Measurements from ENCODE around the gene FGF3. TPM values are rescaled to one million over a fixed set of nuclear protein-coding genes. Genes with fewer than 3 reads are reported as not detected.

The FGF3 gene
- total and polyA plus RNA-seq, 10 donors: not detected

DNA sequence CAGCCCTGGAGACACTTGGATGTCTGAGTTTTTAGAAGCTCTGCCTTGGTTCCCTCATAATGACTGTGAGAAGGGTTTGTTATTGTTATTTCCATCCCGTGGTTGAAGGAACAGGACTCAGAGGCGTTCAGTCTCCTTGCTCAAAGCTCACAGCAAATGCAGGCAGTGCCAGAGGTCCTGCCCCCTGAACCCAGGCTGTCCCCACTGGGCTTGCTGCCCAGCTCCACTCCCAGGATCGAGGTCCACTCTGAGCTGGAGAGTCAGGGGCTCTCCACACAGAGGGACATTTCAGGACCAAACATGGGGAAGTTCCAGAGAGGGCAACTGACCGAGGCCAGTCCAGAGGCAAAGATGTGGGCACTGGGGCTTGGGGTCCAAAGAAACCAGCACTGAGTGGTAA lies 58.9 kb downstream of the FGF3 start:
- H3K27me3 ChIP-seq (replicated peaks in 1 of 7): peaks cover 0 to 69% (median 0%) of the 10 kb centered on the region in 7 donors
- intact Hi-C loops (cut with DNase I; ENCODE audit: low total_unique reads): no loop called here
- H3K9me3 ChIP-seq: peaks cover 0 to 20% (median 3%) of the 10 kb centered on the region in 8 donors
- DNase-seq: no peak
- whole genome bisulfite sequencing, 5 donors: 43 to 51% (median 44%) methylated on average over 4 of the region's 4 CpGs
- TF ChIP-seq POLR2AphosphoS5 (IDR thresholded peaks at IDR 0.05) (no peak), CTCF (IDR thresholded peaks at IDR 0.05 in 8 of 11, conservative IDR thresholded peaks at IDR 0.05 in 3 of 11) (no peak), POLR2A (IDR thresholded peaks at IDR 0.05) (no peak)
- H3K36me3 ChIP-seq: no peaks in the 10 kb centered on the region
- H3K27ac ChIP-seq: no peak overlapping the region
- H3K4me3 ChIP-seq: no peak overlapping the region
- no peaks in the 10 kb centered on the region for H3K4me1 ChIP-seq

Other genes starting within 250 kb of the FGF3 start
- 10 to 100 TPM; 14.3 to 96.6 (median 60.5) TPM for gene CCND1, start 178.3 kb downstream of the FGF3 start, total RNA-seq
- gene CCND1, start 178.3 kb downstream of the FGF3 start, polyA plus RNA-seq: 10 to 100 TPM in 1 of 3 donors, 1 to 10 TPM in 2; 4.3 to 22.7 (median 6.4) TPM
- 10 to 100 TPM; 21.0 to 41.4 (median 31.3) TPM for gene LTO1, start 144.1 kb downstream of the FGF3 start, total RNA-seq
- 10 to 100 TPM; 17.5 to 32.3 (median 30.8) TPM for gene LTO1, start 144.1 kb downstream of the FGF3 start, polyA plus RNA-seq
- not detected for gene FGF19, start 115.4 kb downstream of the FGF3 start, total RNA-seq
- gene FGF19, start 115.4 kb downstream of the FGF3 start, polyA plus RNA-seq: not detected
- not detected for gene FGF4, start 44.1 kb downstream of the FGF3 start, total RNA-seq
- gene FGF4, start 44.1 kb downstream of the FGF3 start, polyA plus RNA-seq: not detected

Data from spleen (tissue), 11 donors.